MV-4-11 (cell line): ENCODE data around the gene LRMDA.

Source experiments
- DNase-seq: peaks from one replicate; lab custom pipeline; 2025; lab: John Stamatoyannopoulos, UW

LRMDA gene

GRCh38 chr10:76440426-76440825 lies 1009.0 kb downstream of the LRMDA start:
- no peak for DNase-seq

- no peak for DNase-seq
These were observed 1010.7 kb downstream of the LRMDA start for GRCh38 chr10:76442113-76442512.

GRCh38 chr10:76444034-76444800 lies 1012.8 kb downstream of the LRMDA start:
- no peak for DNase-seq

GRCh38 chr10:76447578-76447977 lies 1016.2 kb downstream of the LRMDA start:
- DNase-seq = no peak

- DNase-seq = no peak
These were observed 1020.5 kb downstream of the LRMDA start for GRCh38 chr10:76451911-76452310.

GRCh38 chr10:76453332-76453731 lies 1021.9 kb downstream of the LRMDA start:
- DNase-seq = no peak

- DNase-seq = no peak
These were observed 1022.6 kb downstream of the LRMDA start for GRCh38 chr10:76453997-76454396.

GRCh38 chr10:76454506-76455140 lies 1023.2 kb downstream of the LRMDA start:
- DNase-seq = no peak

GRCh38 chr10:76456197-76456596 lies 1024.8 kb downstream of the LRMDA start:
- DNase-seq = no peak

- no peak for DNase-seq
These were observed 1027.7 kb downstream of the LRMDA start for GRCh38 chr10:76459016-76459730.

GRCh38 chr10:76461024-76461423 lies 1029.6 kb downstream of the LRMDA start:
- DNase-seq = no peak

GRCh38 chr10:76463111-76463510 lies 1031.7 kb downstream of the LRMDA start:
- DNase-seq = no peak

GRCh38 chr10:76466836-76467503 lies 1035.5 kb downstream of the LRMDA start:
- DNase-seq = no peak

- no peak for DNase-seq
These were observed 1038.3 kb downstream of the LRMDA start for GRCh38 chr10:76469675-76470074.

GRCh38 chr10:76479103-76479790 lies 1047.8 kb downstream of the LRMDA start:
- no peak for DNase-seq

- no peak for DNase-seq
These were observed 1049.8 kb downstream of the LRMDA start for GRCh38 chr10:76481178-76481577.

- DNase-seq = no peak
These were observed 1056.2 kb downstream of the LRMDA start for GRCh38 chr10:76487582-76487981.

- DNase-seq = no peak
These were observed 1057.2 kb downstream of the LRMDA start for GRCh38 chr10:76488602-76489001.

GRCh38 chr10:76491216-76491615 lies 1059.8 kb downstream of the LRMDA start:
- DNase-seq = no peak

- no peak for DNase-seq
These were observed 1060.6 kb downstream of the LRMDA start for GRCh38 chr10:76492026-76492425.

- no peak for DNase-seq
These were observed 1061.5 kb downstream of the LRMDA start for GRCh38 chr10:76492678-76493472.
